ENCODE results near the gene ENGASE.

- TF ChIP-seq CTCF (IDR thresholded peaks at IDR 0.05) (no peak), POLR2A (IDR thresholded peaks at IDR 0.05) (no peak)
Measured at GRCh38 chr17:79024901-79025737, 49.5 kb upstream of the ENGASE start.

All from testis (tissue), 2 donors.